IPS-18a (cell line): ENCODE measurements around the gene BIRC7.

Experiments
- H3K27ac ChIP-seq: one replicate; pipeline ENCODE4 v1.5.1; 2013; ENCODE audit warnings: low read length
- H3K27me3 ChIP-seq: one replicate; pipeline ENCODE4 v1.6.1; 2013; ENCODE audit warnings: mild to moderate bottlenecking, low read length; ENCODE audit not compliant: control insufficient read depth, insufficient read depth
- H3K36me3 ChIP-seq: one replicate; pipeline ENCODE4 v1.6.1; 2013; ENCODE audit warnings: low read depth, low read length; ENCODE audit not compliant: control insufficient read depth
- H3K4me1 ChIP-seq: one replicate; pipeline ENCODE4 v1.6.1; 2013; ENCODE audit warnings: low read depth, low read length; ENCODE audit not compliant: control insufficient read depth
- H3K4me3 ChIP-seq: one replicate; pipeline ENCODE4 v1.5.1; 2013; ENCODE audit warnings: low read length
- H3K9ac ChIP-seq: one replicate; pipeline ENCODE4 v1.6.1; 2013; ENCODE audit warnings: mild to moderate bottlenecking, low read length, moderate library complexity
- H3K9me3 ChIP-seq: one replicate; pipeline ENCODE4 v1.6.1; 2013; ENCODE audit warnings: low read depth, low read length; ENCODE audit not compliant: control insufficient read depth

The BIRC7 gene

DNA sequence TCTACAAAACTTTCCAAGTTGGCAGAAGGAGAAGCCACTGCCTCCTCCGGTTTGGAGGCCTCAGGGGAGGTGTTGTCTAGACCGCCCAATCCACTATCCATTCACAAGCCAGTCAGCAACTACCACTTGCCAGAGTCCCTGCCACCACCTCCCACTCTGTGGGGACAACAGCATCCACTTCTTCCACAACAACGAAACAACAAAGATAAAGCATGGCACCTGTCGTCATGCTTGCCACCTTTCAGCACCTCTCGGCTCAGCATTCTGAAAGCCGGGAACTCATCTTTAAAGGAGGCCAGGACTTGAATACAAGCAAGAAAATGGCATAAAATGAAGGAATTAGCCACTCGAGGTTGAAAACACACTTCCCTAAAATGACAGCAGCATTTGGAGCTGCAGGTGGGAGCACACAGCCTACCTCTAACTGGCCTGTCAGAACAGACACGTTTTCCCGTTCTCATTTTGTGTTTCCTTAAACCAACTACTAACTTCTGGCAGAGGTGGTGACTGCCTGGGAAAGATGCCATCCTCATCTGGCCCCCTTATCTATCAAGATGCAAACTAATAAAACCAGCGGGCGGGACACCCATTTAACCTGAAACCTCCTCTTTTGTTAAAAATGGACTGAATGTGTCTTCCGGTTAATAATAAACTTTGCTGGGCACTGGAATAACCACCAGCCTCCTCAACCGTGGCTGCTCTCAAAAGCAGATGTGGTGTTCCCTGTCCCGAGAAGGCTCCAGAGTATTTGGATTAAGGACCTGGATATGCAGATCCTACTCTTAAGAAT is 41.5 kb upstream of the BIRC7 start:
- H3K9ac ChIP-seq = no peak overlapping the region

DNA sequence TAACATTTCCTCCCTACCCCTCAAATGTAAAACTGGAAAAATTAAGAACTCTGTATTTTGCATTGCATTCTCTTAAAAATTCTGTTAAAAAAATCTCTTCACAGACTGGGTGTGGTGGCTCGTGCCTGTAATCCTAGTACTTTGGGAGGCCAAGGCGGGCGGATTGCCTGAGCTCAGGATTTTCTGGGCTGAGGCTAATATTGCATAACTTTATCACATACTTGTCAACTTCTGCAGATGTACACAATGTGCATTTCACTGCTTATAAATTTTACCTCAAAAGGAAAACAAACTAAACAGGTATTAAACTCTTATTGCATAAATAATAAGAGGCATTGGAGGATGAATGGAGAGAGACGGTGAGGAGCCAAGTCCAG is 40.9 kb upstream of the BIRC7 start:
- H3K36me3 ChIP-seq = peaks cover 20% of the 10 kb centered on the region

More for the DNA sequence above, 41.5 kb upstream of the BIRC7 start:
- peaks cover 20% of the 10 kb centered on the region for H3K36me3 ChIP-seq
- no peak overlapping the region for H3K27ac ChIP-seq
- no peak overlapping the region for H3K4me3 ChIP-seq
- no peaks in the 10 kb centered on the region for H3K9me3 ChIP-seq
- no peaks in the 10 kb centered on the region for H3K27me3 ChIP-seq
- no peaks in the 10 kb centered on the region for H3K4me1 ChIP-seq

DNA sequence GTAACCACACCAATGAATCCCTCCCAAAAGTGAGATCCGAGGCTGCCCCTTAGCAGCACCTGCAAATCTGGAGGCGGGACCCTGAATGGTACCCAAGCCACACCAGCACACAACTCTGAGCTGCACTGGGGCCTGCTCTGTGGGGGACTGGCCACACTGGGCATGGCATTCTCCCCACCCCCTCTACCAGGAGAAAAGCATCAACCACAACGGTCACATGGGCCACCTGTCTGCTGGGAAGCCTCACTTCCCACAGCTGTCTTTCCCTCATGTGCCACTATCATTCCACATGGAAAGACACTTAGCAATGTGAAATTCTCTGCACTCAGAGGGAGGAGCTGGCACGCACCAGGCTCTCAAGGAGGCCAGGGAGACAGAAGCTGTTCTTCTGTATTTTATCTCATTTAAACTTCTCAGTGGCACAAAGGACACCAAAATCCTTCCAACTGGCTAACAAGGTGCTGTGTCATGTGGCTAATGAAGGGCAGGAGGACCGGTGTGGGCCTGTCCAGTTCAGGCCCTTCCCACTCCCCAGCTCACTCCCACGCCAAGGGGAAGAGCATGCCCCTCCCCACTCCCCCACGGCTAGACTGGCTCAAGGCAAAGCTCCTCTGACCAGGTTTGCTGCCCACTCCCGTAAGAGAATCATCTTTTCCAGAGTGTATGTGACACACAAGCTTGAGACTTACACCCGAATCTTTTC is 38.8 kb upstream of the BIRC7 start:
- H3K27ac ChIP-seq = no peak overlapping the region

More for the DNA sequence above, 40.9 kb upstream of the BIRC7 start:
- Histone ChIP-seq H3K4me1 (no peaks in the 10 kb centered on the region), H3K9ac (no peak overlapping the region), H3K9me3 (no peaks in the 10 kb centered on the region), H3K27ac (no peak overlapping the region), H3K4me3 (no peak overlapping the region), H3K27me3 (no peaks in the 10 kb centered on the region)

DNA sequence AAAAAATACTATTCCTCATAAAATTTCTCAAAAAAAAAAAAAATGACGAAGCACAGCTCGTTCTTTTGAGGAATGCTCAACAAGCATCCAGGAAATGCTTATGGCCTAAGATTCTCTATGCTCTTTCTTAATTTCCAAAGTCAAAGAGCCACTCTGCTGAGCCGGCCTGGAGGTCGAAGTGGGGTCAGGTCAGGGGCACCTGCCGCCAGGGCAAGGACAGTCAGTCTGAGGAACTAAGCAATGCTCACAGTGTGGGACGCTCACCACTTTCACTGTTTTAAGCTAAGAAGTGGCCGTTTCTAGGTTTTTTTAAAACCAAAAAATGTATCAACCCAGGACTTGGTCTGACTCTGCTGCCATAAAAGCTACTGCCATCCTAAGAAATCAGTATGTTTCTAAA is 37.1 kb upstream of the BIRC7 start:
- no peak overlapping the region for H3K9ac ChIP-seq
- H3K36me3 ChIP-seq = peaks cover 46% of the 10 kb centered on the region

More for the DNA sequence above, 38.8 kb upstream of the BIRC7 start:
- no peaks in the 10 kb centered on the region for H3K9me3 ChIP-seq
- no peak overlapping the region for H3K4me3 ChIP-seq
- H3K27me3 ChIP-seq = no peaks in the 10 kb centered on the region
- peaks cover 31% of the 10 kb centered on the region for H3K36me3 ChIP-seq
- no peak overlapping the region for H3K9ac ChIP-seq
- H3K4me1 ChIP-seq = no peaks in the 10 kb centered on the region

DNA sequence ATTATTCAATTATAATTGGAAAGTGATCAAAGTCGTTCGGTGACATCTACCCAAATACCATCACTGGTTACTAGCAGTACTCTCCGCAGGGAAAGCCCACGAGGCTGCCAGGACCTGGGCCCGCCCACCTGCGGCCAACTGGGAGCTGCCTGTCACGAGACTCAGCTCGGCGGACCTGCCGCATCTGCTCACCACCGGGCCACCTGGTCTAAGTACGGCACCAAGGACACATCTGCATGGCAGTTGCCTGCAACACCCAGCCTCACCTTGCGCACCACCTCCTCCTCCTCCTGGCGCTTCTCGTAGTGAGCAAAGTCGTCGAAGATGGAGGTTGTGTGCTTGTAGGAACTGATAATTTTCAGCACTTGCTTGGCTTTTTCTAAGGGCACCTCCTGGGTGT is 33.7 kb upstream of the BIRC7 start:
- H3K9ac ChIP-seq = no peak overlapping the region
- no peaks in the 10 kb centered on the region for H3K27me3 ChIP-seq
- H3K4me1 ChIP-seq = no peaks in the 10 kb centered on the region
- H3K4me3 ChIP-seq = no peak overlapping the region
- H3K36me3 ChIP-seq = peaks cover 56% of the 10 kb centered on the region
- no peak overlapping the region for H3K27ac ChIP-seq
- H3K9me3 ChIP-seq = no peaks in the 10 kb centered on the region

More for the DNA sequence above, 37.1 kb upstream of the BIRC7 start:
- Histone ChIP-seq H3K9me3 (no peaks in the 10 kb centered on the region), H3K4me3 (no peak overlapping the region), H3K27me3 (no peaks in the 10 kb centered on the region), H3K4me1 (no peaks in the 10 kb centered on the region), H3K27ac (no peak overlapping the region)

DNA sequence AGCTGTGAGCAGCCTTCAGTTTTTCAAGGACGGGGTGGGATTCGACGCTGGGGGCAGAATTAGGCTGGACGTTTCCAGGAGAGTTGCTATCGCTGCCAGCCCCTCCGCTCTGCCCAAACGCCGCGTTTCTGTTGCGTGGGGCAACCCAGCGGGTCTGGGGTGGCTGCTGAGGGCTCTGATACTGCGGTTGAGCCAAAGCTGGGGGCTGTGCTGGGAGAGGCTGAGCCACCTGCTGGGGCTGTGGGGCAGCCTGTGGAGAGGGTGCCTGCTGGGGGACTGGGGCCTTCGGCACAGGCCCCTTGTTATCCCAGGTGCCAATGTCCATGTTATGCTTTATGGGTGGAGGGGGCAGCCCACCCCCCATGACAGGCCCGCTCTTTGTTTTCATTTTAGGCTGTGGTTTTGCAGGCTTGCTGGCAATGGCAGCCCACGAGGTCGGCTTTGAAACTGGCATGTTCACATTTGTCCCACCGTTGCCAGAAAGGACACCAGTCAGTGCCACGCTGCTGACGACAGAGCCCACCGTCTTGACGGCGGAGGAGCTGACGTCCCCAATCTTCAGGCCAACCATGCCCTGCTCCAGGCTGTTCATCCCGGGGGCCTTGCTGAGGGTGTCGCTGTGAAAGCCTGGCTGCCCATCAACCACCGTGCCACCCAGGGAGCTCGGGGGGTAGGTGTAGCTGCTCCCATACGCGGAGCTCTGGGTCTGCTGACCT is 32.7 kb upstream of the BIRC7 start:
- peaks cover 61% of the 10 kb centered on the region for H3K36me3 ChIP-seq
- H3K27ac ChIP-seq = no peak overlapping the region
- H3K9ac ChIP-seq = no peak overlapping the region
- H3K9me3 ChIP-seq = no peaks in the 10 kb centered on the region
- no peak overlapping the region for H3K4me3 ChIP-seq
- no peaks in the 10 kb centered on the region for H3K4me1 ChIP-seq
- no peaks in the 10 kb centered on the region for H3K27me3 ChIP-seq

DNA sequence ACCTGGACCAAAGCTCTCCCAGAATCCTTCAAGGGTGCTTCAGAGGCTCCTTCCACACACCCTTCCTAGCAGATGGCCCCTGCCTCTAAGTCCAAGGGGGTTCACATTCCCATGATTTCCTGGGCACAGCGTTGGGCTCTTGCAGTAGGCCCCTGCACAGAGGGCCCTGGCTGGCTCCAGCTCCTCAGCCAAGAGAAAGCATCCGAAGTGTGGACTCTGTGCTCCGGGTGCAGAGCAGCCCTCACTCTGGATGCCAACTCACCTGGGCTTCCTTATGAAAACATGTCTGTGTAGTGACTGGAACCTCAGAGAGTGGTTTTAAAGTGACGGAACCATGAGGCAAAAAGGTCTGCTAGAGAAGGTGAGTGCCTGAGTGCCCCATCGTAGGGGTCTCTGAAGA is 31.3 kb upstream of the BIRC7 start:
- no peak overlapping the region for H3K4me3 ChIP-seq

DNA sequence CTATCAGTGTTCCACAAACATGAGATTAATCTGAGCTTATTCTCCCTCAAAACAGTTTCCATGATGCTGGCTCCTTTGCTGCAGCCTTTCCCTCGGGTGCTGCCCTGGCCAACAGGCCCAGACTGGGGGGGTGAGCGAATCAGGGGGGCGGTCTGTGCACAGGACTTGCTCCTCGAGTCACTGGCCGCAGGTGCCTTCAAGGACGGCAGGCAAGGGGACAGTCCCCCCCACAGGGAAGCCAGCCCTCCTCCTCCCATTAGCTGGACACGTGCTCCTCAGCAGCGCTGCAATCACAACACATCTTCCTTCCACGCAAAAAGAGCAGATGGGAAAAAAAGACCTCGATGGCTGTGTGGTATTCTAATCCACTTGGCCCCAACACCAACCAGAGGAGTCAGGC is 29.8 kb upstream of the BIRC7 start:
- Histone ChIP-seq H3K9me3 (no peaks in the 10 kb centered on the region), H3K9ac (no peak overlapping the region), H3K4me1 (no peaks in the 10 kb centered on the region), H3K4me3 (no peak overlapping the region), H3K27me3 (no peaks in the 10 kb centered on the region), H3K27ac (no peak overlapping the region), H3K36me3 (peaks cover 81% of the 10 kb centered on the region)

More for the DNA sequence above, 31.3 kb upstream of the BIRC7 start:
- Histone ChIP-seq H3K36me3 (peaks cover 71% of the 10 kb centered on the region), H3K27ac (no peak overlapping the region), H3K4me1 (no peaks in the 10 kb centered on the region), H3K9me3 (no peaks in the 10 kb centered on the region), H3K27me3 (no peaks in the 10 kb centered on the region), H3K9ac (no peak overlapping the region)

DNA sequence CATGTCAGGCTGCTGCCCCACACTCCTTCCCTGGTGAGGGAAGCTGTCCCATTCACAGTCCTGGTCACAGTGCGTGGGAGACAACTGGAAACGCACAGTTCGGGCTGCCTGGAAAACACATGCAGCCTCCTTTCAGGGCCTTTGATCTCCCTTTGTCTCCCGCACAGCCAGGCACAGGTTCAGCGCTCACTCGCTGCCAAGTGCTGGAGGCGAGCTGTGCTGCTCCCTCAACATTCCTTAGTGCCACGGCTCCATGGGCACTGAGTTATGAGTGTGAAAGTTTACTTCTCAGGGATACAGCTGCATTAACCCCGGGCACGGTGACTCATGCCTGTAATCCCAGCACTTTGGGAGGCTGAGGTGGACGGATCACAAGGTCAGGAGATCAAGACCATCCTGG is 28.8 kb upstream of the BIRC7 start:
- Histone ChIP-seq H3K9ac (no peak overlapping the region), H3K9me3 (no peaks in the 10 kb centered on the region), H3K27ac (no peak overlapping the region), H3K4me3 (no peak overlapping the region), H3K4me1 (no peaks in the 10 kb centered on the region), H3K27me3 (no peaks in the 10 kb centered on the region), H3K36me3 (peaks cover 81% of the 10 kb centered on the region)

DNA sequence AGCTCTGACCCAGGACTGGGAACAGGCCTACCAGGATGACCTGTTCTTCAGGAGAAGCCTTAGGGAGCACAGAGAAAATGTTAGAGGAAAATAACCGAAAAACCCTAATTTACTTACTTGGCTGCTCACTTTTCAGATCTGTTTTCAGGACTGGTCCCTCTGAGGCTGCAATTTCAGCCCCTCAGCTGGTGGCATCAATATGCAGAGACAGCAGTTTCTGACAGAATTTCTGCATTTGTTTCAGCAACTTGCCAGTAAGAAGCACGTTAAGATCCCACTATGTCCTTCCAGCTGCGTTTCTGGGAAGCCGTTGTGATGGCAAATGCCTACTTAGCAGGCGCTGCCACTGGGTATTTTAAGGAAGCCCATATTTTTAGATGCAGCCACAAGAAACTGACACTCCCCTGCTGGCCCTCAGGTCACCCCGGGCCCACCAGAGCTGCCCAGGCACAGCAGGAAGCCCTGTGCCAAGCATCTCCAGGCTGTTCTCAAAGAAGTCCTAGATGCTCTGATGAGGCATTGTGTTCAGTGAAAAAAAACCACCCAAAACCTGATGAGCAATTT is 27.3 kb upstream of the BIRC7 start:
- H3K27me3 ChIP-seq = no peaks in the 10 kb centered on the region
- H3K9me3 ChIP-seq = no peaks in the 10 kb centered on the region
- H3K4me1 ChIP-seq = no peaks in the 10 kb centered on the region
- H3K36me3 ChIP-seq = peaks cover 83% of the 10 kb centered on the region
- H3K4me3 ChIP-seq = no peak overlapping the region
- H3K27ac ChIP-seq = no peak overlapping the region
- H3K9ac ChIP-seq = no peak overlapping the region

DNA sequence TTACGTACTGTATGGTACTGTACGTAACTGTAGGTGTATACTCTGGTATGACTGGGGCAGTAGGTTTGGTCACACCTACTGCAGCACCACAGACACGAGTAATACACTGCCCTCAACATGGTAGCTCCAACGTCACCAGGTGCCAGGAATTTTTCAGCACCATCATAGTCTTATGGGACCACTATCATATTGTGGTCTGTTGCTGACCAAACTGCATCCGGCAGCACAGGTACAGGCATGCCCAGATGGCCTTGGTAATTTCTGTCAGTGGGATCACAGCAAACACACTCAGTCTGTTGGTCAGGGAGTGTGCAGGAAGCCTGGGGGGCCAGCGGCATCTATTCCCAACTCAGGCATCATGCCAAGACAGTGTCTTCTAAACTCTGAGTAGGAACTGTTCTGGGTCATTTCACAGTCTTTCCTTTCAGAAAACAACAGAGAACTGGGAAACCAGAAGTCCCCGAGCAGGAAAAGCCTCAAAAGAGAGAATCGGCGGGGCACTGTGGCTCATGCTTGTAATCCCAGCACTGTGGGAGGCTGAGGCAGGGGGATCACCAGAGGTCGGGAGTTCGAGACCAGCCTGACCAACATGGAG is 25.6 kb upstream of the BIRC7 start:
- no peak overlapping the region for H3K9ac ChIP-seq
- no peaks in the 10 kb centered on the region for H3K9me3 ChIP-seq
- H3K27me3 ChIP-seq = no peaks in the 10 kb centered on the region
- no peak overlapping the region for H3K4me3 ChIP-seq
- no peak overlapping the region for H3K27ac ChIP-seq
- H3K4me1 ChIP-seq = no peaks in the 10 kb centered on the region
- H3K36me3 ChIP-seq = peaks cover 79% of the 10 kb centered on the region
